Measurements from ENCODE around the gene PTPRD. TPM values are rescaled to one million over a fixed set of nuclear protein-coding genes. Genes with fewer than 3 reads are reported as not detected.

The PTPRD gene
- total RNA-seq, 4 donors from 2014 or later: 0.72 to 8.0 (median 3.0) TPM

DNA sequence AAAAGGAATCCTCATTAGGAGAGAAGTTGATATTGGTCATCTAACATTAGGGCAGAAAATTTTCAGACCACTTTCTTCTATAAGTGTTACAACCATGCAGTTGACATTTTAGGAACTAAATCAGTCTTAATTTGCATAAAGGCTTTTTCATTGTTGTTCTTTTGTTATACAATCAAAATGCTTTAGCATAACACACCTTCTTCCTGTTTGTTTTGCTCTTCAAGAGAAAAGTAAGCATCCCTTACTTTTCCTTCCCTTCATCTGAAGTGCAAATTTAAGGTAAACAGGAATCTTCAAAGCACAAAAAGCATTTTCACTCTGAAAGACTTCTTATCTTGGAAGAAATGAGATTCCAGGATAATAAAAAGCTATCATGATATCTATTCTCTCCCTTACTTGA is 273.6 kb downstream of the PTPRD start:
- no peak overlapping the region for H3K4me3 ChIP-seq (ENCODE audit: low read depth, poor library complexity, severe bottlenecking)

DNA sequence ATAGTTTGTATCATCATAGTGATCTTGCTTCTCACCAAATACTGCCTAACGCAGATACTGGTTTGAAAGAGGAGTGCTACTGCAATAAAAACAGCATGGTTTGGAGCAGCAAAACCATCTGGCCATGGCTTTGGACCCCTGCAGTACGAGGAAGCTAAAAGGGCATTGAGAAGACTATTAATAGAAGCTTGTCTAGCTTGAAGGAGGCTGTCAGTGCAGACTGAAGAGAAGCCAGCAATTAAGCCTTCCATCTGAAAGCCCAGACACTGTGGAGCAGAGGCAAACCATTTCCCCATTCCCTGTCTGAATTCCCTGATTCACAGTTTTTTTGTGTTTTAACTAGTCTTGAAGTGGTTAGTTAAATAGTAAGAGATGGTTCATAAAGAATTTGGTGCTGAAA is 281.6 kb downstream of the PTPRD start:
- H3K4me3 ChIP-seq (ENCODE audit: low read depth, poor library complexity, severe bottlenecking): no peak overlapping the region
- 33 to 37% methylated on average over 2 of the region's 2 CpGs for WGBS, 2 donors
- intact Hi-C loops (cut with DNase I; ENCODE audit: low total_unique reads): no loop called here
- no peak for DNase-seq (ENCODE audit: low spot score in 2 of 2)
- TF ChIP-seq POLR2A (IDR thresholded peaks at IDR 0.05): no peak
- TF ChIP-seq, protein P1, sequence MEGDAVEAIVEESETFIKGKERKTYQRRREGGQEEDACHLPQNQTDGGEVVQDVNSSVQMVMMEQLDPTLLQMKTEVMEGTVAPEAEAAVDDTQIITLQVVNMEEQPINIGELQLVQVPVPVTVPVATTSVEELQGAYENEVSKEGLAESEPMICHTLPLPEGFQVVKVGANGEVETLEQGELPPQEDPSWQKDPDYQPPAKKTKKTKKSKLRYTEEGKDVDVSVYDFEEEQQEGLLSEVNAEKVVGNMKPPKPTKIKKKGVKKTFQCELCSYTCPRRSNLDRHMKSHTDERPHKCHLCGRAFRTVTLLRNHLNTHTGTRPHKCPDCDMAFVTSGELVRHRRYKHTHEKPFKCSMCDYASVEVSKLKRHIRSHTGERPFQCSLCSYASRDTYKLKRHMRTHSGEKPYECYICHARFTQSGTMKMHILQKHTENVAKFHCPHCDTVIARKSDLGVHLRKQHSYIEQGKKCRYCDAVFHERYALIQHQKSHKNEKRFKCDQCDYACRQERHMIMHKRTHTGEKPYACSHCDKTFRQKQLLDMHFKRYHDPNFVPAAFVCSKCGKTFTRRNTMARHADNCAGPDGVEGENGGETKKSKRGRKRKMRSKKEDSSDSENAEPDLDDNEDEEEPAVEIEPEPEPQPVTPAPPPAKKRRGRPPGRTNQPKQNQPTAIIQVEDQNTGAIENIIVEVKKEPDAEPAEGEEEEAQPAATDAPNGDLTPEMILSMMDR (IDR thresholded peaks at IDR 0.05): no peak

More for the DNA sequence above, 273.6 kb downstream of the PTPRD start:
- intact Hi-C loops (cut with DNase I; ENCODE audit: low total_unique reads): no loop called here
- DNase-seq (ENCODE audit: low spot score in 2 of 2): no peak
- TF ChIP-seq, protein P1 (IDR thresholded peaks at IDR 0.05): no peak
- TF ChIP-seq POLR2A (IDR thresholded peaks at IDR 0.05): no peak

DNA sequence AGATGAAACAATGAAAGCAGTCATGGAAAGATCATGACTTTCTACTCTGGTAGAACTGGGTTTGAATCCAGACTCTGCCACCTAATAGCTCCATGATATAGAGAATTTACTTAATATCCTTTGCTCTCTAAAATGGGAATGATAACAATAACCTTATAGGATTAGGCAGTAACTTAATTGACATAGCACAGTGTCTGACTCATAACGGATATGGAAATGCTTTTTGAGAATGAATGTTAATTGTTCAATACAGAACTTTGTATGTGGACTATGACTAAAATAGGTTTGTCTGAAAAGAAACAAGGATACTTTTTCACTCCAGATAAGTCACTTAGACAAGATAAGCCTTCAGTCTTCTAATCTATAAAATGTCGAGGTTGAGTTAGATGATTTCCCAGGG is 330.7 kb downstream of the PTPRD start:
- no peak for TF ChIP-seq POLR2A (IDR thresholded peaks at IDR 0.05)
- WGBS, 2 donors: 78 to 83% methylated on average over 2 of the region's 2 CpGs
- no peak overlapping the region for H3K4me3 ChIP-seq (ENCODE audit: low read depth, poor library complexity, severe bottlenecking)
- intact Hi-C loops (cut with DNase I; ENCODE audit: low total_unique reads): no loop called here
- DNase-seq (ENCODE audit: low spot score in 2 of 2): no peak

DNA sequence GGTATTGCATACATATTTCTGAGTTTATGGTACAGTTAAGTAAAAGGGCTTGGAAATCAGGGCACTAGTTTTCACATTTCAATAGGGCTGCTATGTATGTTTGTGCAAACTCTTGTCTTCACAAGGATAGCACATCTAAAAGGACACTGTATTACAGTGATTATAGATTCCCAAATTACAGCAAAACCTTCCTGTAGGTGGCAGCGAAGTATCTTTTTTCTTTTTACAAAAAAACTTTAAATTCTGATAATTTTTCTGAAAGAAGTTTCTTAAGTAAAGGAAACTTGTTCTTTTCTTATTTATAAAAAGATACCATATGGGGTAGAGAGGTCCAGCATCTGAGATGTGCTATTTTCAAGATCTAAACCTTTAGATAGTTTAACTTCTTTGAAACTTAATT is 337.8 kb downstream of the PTPRD start:
- intact Hi-C loops (cut with DNase I; ENCODE audit: low total_unique reads): no loop called here
- WGBS, 2 donors: 55 to 70% methylated on average over 1 of the region's 1 CpG

DNA sequence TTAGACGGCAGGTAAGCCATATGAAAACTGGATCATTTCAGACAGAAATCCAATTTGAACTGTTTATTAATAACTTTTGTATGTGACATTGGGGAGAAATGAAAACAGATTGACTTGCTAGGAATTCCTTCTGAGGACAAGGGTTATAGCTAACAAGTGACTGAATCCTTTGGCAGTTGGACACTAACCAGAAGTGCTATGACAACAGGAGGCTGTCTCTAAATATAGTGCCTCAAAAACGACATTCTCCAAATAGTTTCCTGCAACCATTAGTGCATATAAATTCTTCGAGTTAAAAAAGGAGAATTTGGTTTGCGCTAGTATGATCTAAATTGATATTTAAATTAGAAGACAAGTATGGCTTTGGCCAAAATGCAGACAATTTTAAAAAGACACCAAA is 338.6 kb downstream of the PTPRD start:
- intact Hi-C loops (cut with DNase I; ENCODE audit: low total_unique reads): no loop called here
- H3K4me3 ChIP-seq (ENCODE audit: low read depth, poor library complexity, severe bottlenecking): no peak overlapping the region
- TF ChIP-seq, protein P1 (IDR thresholded peaks at IDR 0.05): no peak
- TF ChIP-seq POLR2A (IDR thresholded peaks at IDR 0.05): no peak
- 16 to 30% methylated on average over 4 of the region's 4 CpGs for WGBS, 2 donors
- DNase-seq (ENCODE audit: low spot score in 2 of 2): no peak

More for the DNA sequence above, 337.8 kb downstream of the PTPRD start:
- no peak for DNase-seq (ENCODE audit: low spot score in 2 of 2)
- TF ChIP-seq, protein P1 (IDR thresholded peaks at IDR 0.05): no peak
- no peak for TF ChIP-seq POLR2A (IDR thresholded peaks at IDR 0.05)
- no peak overlapping the region for H3K4me3 ChIP-seq (ENCODE audit: low read depth, poor library complexity, severe bottlenecking)

DNA sequence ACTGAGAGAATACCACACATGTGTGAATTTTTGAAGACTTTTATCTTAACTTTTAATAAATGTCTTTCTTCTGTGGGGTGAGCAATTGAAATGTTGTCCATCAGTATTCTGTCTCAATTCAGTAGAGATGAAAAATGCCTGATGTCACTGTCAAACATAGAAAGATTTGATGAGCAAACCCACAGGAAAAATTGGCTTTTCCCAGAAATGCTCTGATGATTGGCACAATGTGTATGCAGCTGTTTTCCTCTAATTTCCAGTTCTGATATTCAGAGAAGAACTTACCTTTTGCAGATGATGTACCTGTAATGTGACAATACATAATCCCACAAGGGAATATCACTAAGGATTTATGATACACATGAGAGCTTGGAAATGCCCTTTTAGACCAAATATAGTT is 340.0 kb downstream of the PTPRD start:
- H3K4me3 ChIP-seq (ENCODE audit: low read depth, poor library complexity, severe bottlenecking): no peak overlapping the region
- DNase-seq (ENCODE audit: low spot score in 2 of 2): no peak
- TF ChIP-seq POLR2A (IDR thresholded peaks at IDR 0.05): no peak
- TF ChIP-seq, protein P1 (IDR thresholded peaks at IDR 0.05): no peak
- intact Hi-C loops (cut with DNase I; ENCODE audit: low total_unique reads): no loop called here
